Measurements from ENCODE around the gene PAPPA.

DNA sequence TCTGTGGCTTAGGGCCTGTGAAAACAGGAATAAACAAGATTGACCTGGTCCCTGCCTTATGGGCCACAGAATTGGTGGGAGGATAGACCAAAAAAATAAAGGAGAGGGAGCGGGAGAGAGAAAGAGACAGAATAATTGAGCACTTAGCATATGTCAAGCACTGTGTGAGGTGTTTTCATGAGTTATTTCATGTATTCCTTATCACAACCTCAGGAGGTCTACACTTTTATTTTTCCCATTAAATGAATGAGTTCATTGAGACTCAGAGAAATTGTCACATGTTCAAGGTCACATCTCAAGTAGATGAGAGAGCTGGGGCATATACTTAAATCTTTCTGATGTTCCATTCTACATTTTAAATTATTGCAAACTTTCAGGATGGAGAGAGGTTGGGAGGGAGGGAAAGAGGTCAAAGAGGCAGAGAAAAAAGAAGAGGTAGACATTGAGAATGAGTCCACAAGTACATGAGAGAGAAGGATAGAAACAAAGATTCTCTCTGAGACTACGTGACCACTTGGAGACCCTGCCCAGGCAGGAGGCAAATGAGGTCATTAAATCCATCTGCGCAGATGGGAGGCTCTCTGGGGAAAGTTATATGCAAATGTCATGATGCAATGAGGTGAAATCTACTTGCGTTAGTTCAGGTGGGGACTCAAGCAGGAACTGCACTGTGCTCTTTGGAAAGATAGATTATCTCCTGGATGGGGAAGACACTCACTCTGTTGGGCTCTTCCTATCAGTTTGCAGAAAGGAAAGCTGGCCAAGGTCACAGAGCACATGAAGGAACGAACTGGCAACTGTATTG is 241.5 kb downstream of the PAPPA start:
- TF ChIP-seq, protein P1, sequence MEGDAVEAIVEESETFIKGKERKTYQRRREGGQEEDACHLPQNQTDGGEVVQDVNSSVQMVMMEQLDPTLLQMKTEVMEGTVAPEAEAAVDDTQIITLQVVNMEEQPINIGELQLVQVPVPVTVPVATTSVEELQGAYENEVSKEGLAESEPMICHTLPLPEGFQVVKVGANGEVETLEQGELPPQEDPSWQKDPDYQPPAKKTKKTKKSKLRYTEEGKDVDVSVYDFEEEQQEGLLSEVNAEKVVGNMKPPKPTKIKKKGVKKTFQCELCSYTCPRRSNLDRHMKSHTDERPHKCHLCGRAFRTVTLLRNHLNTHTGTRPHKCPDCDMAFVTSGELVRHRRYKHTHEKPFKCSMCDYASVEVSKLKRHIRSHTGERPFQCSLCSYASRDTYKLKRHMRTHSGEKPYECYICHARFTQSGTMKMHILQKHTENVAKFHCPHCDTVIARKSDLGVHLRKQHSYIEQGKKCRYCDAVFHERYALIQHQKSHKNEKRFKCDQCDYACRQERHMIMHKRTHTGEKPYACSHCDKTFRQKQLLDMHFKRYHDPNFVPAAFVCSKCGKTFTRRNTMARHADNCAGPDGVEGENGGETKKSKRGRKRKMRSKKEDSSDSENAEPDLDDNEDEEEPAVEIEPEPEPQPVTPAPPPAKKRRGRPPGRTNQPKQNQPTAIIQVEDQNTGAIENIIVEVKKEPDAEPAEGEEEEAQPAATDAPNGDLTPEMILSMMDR (IDR thresholded peaks at IDR 0.05; ENCODE audit: insufficient read depth, low read depth, low read length): no peak
- no peak for TF ChIP-seq EZH2 (IDR thresholded peaks at IDR 0.05; ENCODE audit: insufficient read depth, low read length)
